Activated T-cell treated with anti-CD3 and anti-CD28 coated beads, Interleukin-2, amount 50 U/mL, for 72 hours (primary cell): ENCODE results near the gene FOXR2. TPM values are rescaled to one million over a fixed set of nuclear protein-coding genes. Genes with fewer than 3 reads are reported as not detected.

Experiments used
- ATAC-seq, 2 donors: fragments of 150-1000 bp; cut with Tn5 transposase; replicated peaks in 1 of 2; 2 replicates each; pipeline ENCODE4 v1.10.0; 2021; ENCODE audit warnings: moderate library complexity in 2 of 2, mild to moderate bottlenecking in 1 of 2
- DNase-seq, 2 donors: peaks; one replicate each; pipeline ENCODE4 v3.0.0; 2021 to 2022; ENCODE audit warnings: mixed read lengths in 1 of 2
- H3K27ac Mint-ChIP-seq: one replicate; pipeline ENCODE4 v1.8.0; 2022; ENCODE audit warnings: mild to moderate bottlenecking, moderate library complexity, mixed read lengths
- H3K27me3 Mint-ChIP-seq: one replicate; pipeline ENCODE4 v1.8.0; 2022; ENCODE audit warnings: low read depth, mixed read lengths
- H3K36me3 Mint-ChIP-seq, 2 donors: one replicate each; pipeline ENCODE4 v1.8.0; 2022; ENCODE audit warnings: mixed read lengths in 2 of 2, mild to moderate bottlenecking in 1 of 2; ENCODE audit not compliant: insufficient read depth in 2 of 2
- H3K4me1 Mint-ChIP-seq: one replicate; pipeline ENCODE4 v1.8.0; 2022; ENCODE audit warnings: low read depth, mixed read lengths
- H3K4me3 Mint-ChIP-seq, 2 donors: one replicate each; pipeline ENCODE4 v1.8.0; 2022; ENCODE audit warnings: mild to moderate bottlenecking in 2 of 2, mixed read lengths in 2 of 2, moderate library complexity in 2 of 2
- H3K9me3 Mint-ChIP-seq, 2 donors: one replicate each; pipeline ENCODE4 v1.8.0; 2022; ENCODE audit warnings: mixed read lengths in 2 of 2
- total RNA-seq, 2 donors: library from RNA; stranded (reverse); gene quantifications; one replicate each; pipeline ENCODE4 v1.2.3, GENCODE V29; 2022

The FOXR2 gene
- not detected for total RNA-seq

GRCh38 chrX:55623100-55623499 lies at the start of gene FOXR2:
Gene FOXR2 (plus strand): TSS chrX:55623400. CDS start chrX:55623712, 312 bp downstream.
- Mint-ChIP-seq H3K27ac (no peak within 1 kb of the TSS), H3K36me3 (peaks cover 0 to 2% of the 10 kb centered on the region in 2 donors), H3K9me3 (peaks cover 2 to 3% of the 10 kb centered on the region in 2 donors)

GRCh38 chrX:55579115-55579514 lies 44.1 kb upstream of the FOXR2 start:
- Mint-ChIP-seq H3K36me3 (peaks cover 0 to 2% of the 10 kb centered on the region in 2 donors), H3K27me3 (peaks cover 27% of the 10 kb centered on the region), H3K27ac (no peak overlapping the region), H3K4me3 (no peak overlapping the region), H3K9me3 (peaks cover 0 to 6% of the 10 kb centered on the region in 2 donors), H3K4me1 (no peaks in the 10 kb centered on the region)
- DNase-seq (no peak), ATAC-seq (no peak)

More at GRCh38 chrX:55623100-55623499, at the start of gene FOXR2:
- Mint-ChIP-seq H3K27me3 (peaks cover 33% of the 10 kb centered on the region), H3K4me1 (no peaks in the 10 kb centered on the region), H3K4me3 (no peak within 1 kb of the TSS)
- no peak for DNase-seq
- ATAC-seq = no peak

- H3K36me3 Mint-ChIP-seq = peaks cover 0 to 2% of the 10 kb centered on the region in 2 donors
- no peaks in the 10 kb centered on the region for H3K4me1 Mint-ChIP-seq
- peaks cover 7% of the 10 kb centered on the region for H3K27me3 Mint-ChIP-seq
- ATAC-seq (no peak), DNase-seq (no peak)
- no peak overlapping the region for H3K4me3 Mint-ChIP-seq
- peaks cover 0 to 6% of the 10 kb centered on the region in 2 donors for H3K9me3 Mint-ChIP-seq
- H3K27ac Mint-ChIP-seq = no peak overlapping the region
Observed at GRCh38 chrX:55582447-55582846, 40.8 kb upstream of the FOXR2 start.

GRCh38 chrX:55593296-55593695 lies 29.9 kb upstream of the FOXR2 start:
- no peak for DNase-seq
- Mint-ChIP-seq H3K27me3 (no peaks in the 10 kb centered on the region), H3K9me3 (no peaks in the 10 kb centered on the region), H3K36me3 (no peaks in the 10 kb centered on the region), H3K27ac (no peak overlapping the region), H3K4me1 (no peaks in the 10 kb centered on the region), H3K4me3 (no peak overlapping the region)
- ATAC-seq = no peak

- Mint-ChIP-seq H3K4me1 (no peaks in the 10 kb centered on the region), H3K9me3 (no peaks in the 10 kb centered on the region), H3K36me3 (no peaks in the 10 kb centered on the region), H3K4me3 (no peak overlapping the region), H3K27ac (no peak overlapping the region), H3K27me3 (no peaks in the 10 kb centered on the region)
- no peak for DNase-seq
- ATAC-seq = no peak
Observed at GRCh38 chrX:55593756-55594257, 29.4 kb upstream of the FOXR2 start.

GRCh38 chrX:55598333-55598732 lies 24.9 kb upstream of the FOXR2 start:
- H3K27ac Mint-ChIP-seq = no peak overlapping the region
- no peaks in the 10 kb centered on the region for H3K36me3 Mint-ChIP-seq
- H3K27me3 Mint-ChIP-seq = peaks cover 9% of the 10 kb centered on the region
- ATAC-seq (no peak), DNase-seq (no peak)
- H3K4me1 Mint-ChIP-seq = no peaks in the 10 kb centered on the region
- peaks cover 0 to 2% of the 10 kb centered on the region in 2 donors for H3K9me3 Mint-ChIP-seq
- H3K4me3 Mint-ChIP-seq = no peak overlapping the region

- H3K27ac Mint-ChIP-seq = no peak overlapping the region
- peaks cover 0 to 2% of the 10 kb centered on the region in 2 donors for H3K36me3 Mint-ChIP-seq
- H3K4me1 Mint-ChIP-seq = no peaks in the 10 kb centered on the region
- DNase-seq = no peak
- peaks cover 0 to 2% of the 10 kb centered on the region in 2 donors for H3K9me3 Mint-ChIP-seq
- H3K4me3 Mint-ChIP-seq = no peak overlapping the region
- H3K27me3 Mint-ChIP-seq = peaks cover 20% of the 10 kb centered on the region
- ATAC-seq = no peak
Observed at GRCh38 chrX:55619547-55619946, 3.7 kb upstream of the FOXR2 start.

- DNase-seq (no peak), ATAC-seq (no peak)
- H3K36me3 Mint-ChIP-seq = peaks cover 0 to 2% of the 10 kb centered on the region in 2 donors
- H3K27me3 Mint-ChIP-seq = peaks cover 39% of the 10 kb centered on the region
- H3K4me3 Mint-ChIP-seq = no peak overlapping the region
- peaks cover 2 to 4% of the 10 kb centered on the region in 2 donors for H3K9me3 Mint-ChIP-seq
- no peak overlapping the region for H3K27ac Mint-ChIP-seq
- no peaks in the 10 kb centered on the region for H3K4me1 Mint-ChIP-seq
Observed at GRCh38 chrX:55624403-55624802, 1.2 kb downstream of the FOXR2 start.

GRCh38 chrX:55636109-55636508 lies 12.9 kb downstream of the FOXR2 start:
- H3K4me1 Mint-ChIP-seq = no peaks in the 10 kb centered on the region
- ATAC-seq (no peak), DNase-seq (no peak)
- H3K36me3 Mint-ChIP-seq = no peaks in the 10 kb centered on the region
- no peak overlapping the region for H3K4me3 Mint-ChIP-seq
- H3K9me3 Mint-ChIP-seq = no peaks in the 10 kb centered on the region
- no peak overlapping the region for H3K27ac Mint-ChIP-seq
- H3K27me3 Mint-ChIP-seq = peaks cover 8% of the 10 kb centered on the region

- H3K9me3 Mint-ChIP-seq = no peaks in the 10 kb centered on the region
- ATAC-seq = no peak
- H3K4me3 Mint-ChIP-seq = no peak overlapping the region
- H3K27me3 Mint-ChIP-seq = peaks cover 8% of the 10 kb centered on the region
- DNase-seq = no peak
- H3K27ac Mint-ChIP-seq = no peak overlapping the region
- H3K36me3 Mint-ChIP-seq = no peaks in the 10 kb centered on the region
- H3K4me1 Mint-ChIP-seq = no peaks in the 10 kb centered on the region
Observed at GRCh38 chrX:55638933-55639332, 15.7 kb downstream of the FOXR2 start.

GRCh38 chrX:55640854-55641253 lies 17.7 kb downstream of the FOXR2 start:
- no peaks in the 10 kb centered on the region for H3K9me3 Mint-ChIP-seq

GRCh38 chrX:55648434-55648833 lies 25.2 kb downstream of the FOXR2 start:
- Mint-ChIP-seq H3K27ac (no peak overlapping the region), H3K4me3 (no peak overlapping the region), H3K36me3 (no peaks in the 10 kb centered on the region), H3K4me1 (no peaks in the 10 kb centered on the region), H3K9me3 (no peaks in the 10 kb centered on the region), H3K27me3 (peaks cover 10% of the 10 kb centered on the region)
- DNase-seq (no peak), ATAC-seq (no peak)

More at GRCh38 chrX:55640854-55641253, 17.7 kb downstream of the FOXR2 start:
- no peak overlapping the region for H3K4me3 Mint-ChIP-seq
- H3K4me1 Mint-ChIP-seq = no peaks in the 10 kb centered on the region
- H3K27ac Mint-ChIP-seq = no peak overlapping the region
- ATAC-seq (no peak), DNase-seq (no peak)
- peaks cover 8% of the 10 kb centered on the region for H3K27me3 Mint-ChIP-seq
- H3K36me3 Mint-ChIP-seq = no peaks in the 10 kb centered on the region

- Mint-ChIP-seq H3K4me3 (no peak overlapping the region), H3K27ac (no peak overlapping the region), H3K4me1 (no peaks in the 10 kb centered on the region), H3K36me3 (no peaks in the 10 kb centered on the region), H3K27me3 (peaks cover 16% of the 10 kb centered on the region), H3K9me3 (no peaks in the 10 kb centered on the region)
- ATAC-seq (no peak), DNase-seq (no peak)
Observed at GRCh38 chrX:55659931-55660330, 36.7 kb downstream of the FOXR2 start.

- Mint-ChIP-seq H3K4me1 (no peaks in the 10 kb centered on the region), H3K4me3 (no peak overlapping the region), H3K9me3 (peaks cover 2 to 3% of the 10 kb centered on the region in 2 donors), H3K36me3 (no peaks in the 10 kb centered on the region), H3K27me3 (peaks cover 16% of the 10 kb centered on the region), H3K27ac (no peak overlapping the region)
- DNase-seq (no peak), ATAC-seq (no peak)
Observed at GRCh38 chrX:55663584-55663983, 40.4 kb downstream of the FOXR2 start.
